Cardiac fibroblast (primary cell): ENCODE data around the gene MRPL27.
"Not testable (repeated sequence)": the region's sequence is repeated elsewhere in the genome, so short reads cannot be mapped to it uniquely, and the experiment has no call there.

Source experiments
- DNase-seq, 2 donors: peaks; one replicate each; pipeline versions ENCODE4 v3.0.0 to v3.0.0-alpha.2; 2010; ENCODE audit warnings: low read depth in 2 of 2
- H3K4me3 ChIP-seq, 2 donors: replicated peaks in 1 of 2; 1 replicate in 1 of 2; 2 replicates in 1 of 2; pipeline ENCODE4 v1.5.1; 2011; ENCODE audit warnings: low read depth in 2 of 2, low read length in 2 of 2, mild to moderate bottlenecking in 2 of 2, moderate library complexity in 1 of 2
- CTCF ChIP-seq: IDR thresholded peaks from one replicate; pipeline ENCODE4 v1.5.1; 2011; ENCODE audit warnings: low read depth, mild to moderate bottlenecking, low read length, inconsistent platforms

Gene MRPL27

GRCh38 chr17:50372758-50373556 is at the start of gene MRPL27, which contains the start of gene EME1:
TSS of gene MRPL27 (minus strand) at chr17:50373184. CDS start at chr17:50373170, 14 bp downstream.
TSS of gene EME1 (plus strand) at chr17:50373229. CDS start at chr17:50375209, 1,980 bp downstream.
- DNase-seq = peak; percentile 83 to 91
- peak within 1 kb of the TSS; percentile 87 to 92 for H3K4me3 ChIP-seq
- no peak for TF ChIP-seq CTCF

- TF ChIP-seq CTCF = no peak
- no peak overlapping the region for H3K4me3 ChIP-seq
- DNase-seq = no peak
Measured at GRCh38 chr17:50422738-50423137, 49.8 kb upstream of the MRPL27 start.

GRCh38 chr17:50421308-50422051 is 48.5 kb upstream of the MRPL27 start:
- no peak for TF ChIP-seq CTCF
- DNase-seq = peak; percentile 22 to 52
- peak overlapping the region in 1 of 2 donors; percentile 14 for H3K4me3 ChIP-seq

GRCh38 chr17:50420419-50421112 is 47.6 kb upstream of the MRPL27 start:
- no peak for TF ChIP-seq CTCF
- peak; percentile 56 to 60 for DNase-seq
- no peak overlapping the region for H3K4me3 ChIP-seq

- DNase-seq, H3K4me3 ChIP-seq: not testable (repeated sequence)
Measured at GRCh38 chr17:50419577-50419976, 46.6 kb upstream of the MRPL27 start.

- H3K4me3 ChIP-seq = no peak overlapping the region
- peak in 1 of 2 donors; percentile 59 for DNase-seq
- no peak for TF ChIP-seq CTCF
Measured at GRCh38 chr17:50414808-50415207, 41.8 kb upstream of the MRPL27 start.
